Calu3 (cell line): ENCODE measurements around the gene TMEM231. TPM values are rescaled to one million over a fixed set of nuclear protein-coding genes. Genes with fewer than 3 reads are reported as not detected.

Source experiments
- BruUV-seq: library from RNA; stranded (reverse); fragments of 400-500 nt; replicated peaks from 2 replicates; lab custom pipeline; 2021; lab: Mats Ljungman, UMichigan
- CTCF ChIA-PET: fragments of 300-600 bp; sonication (Branson Sonifier 250); formaldehyde crosslinking; loops from one replicate; lab custom pipeline; 2022; ENCODE audit warnings: antibody characterized with exemption; lab: Charles Lee
- DNase-seq: peaks from one replicate; pipeline ENCODE4 v3.0.0; 2022
- H3K27ac Mint-ChIP-seq: one replicate; pipeline ENCODE4 v1.8.0; 2022; ENCODE audit warnings: mixed read lengths; ENCODE audit not compliant: unreplicated experiment
- H3K27me3 Mint-ChIP-seq: one replicate; pipeline ENCODE4 v1.8.0; 2022; ENCODE audit warnings: mixed read lengths; ENCODE audit not compliant: unreplicated experiment
- H3K36me3 Mint-ChIP-seq: one replicate; pipeline ENCODE4 v1.8.0; 2022; ENCODE audit warnings: mild to moderate bottlenecking, moderate library complexity, mixed read lengths; ENCODE audit not compliant: insufficient read depth, unreplicated experiment
- H3K4me1 Mint-ChIP-seq: one replicate; pipeline ENCODE4 v1.8.0; 2022; ENCODE audit warnings: mild to moderate bottlenecking, low read depth, mixed read lengths; ENCODE audit not compliant: unreplicated experiment
- H3K4me3 Mint-ChIP-seq: one replicate; pipeline ENCODE4 v1.8.0; 2022; ENCODE audit warnings: mild to moderate bottlenecking, low read depth, moderate library complexity, mixed read lengths; ENCODE audit not compliant: unreplicated experiment
- H3K9me3 Mint-ChIP-seq: one replicate; pipeline ENCODE4 v1.8.0; 2022; ENCODE audit warnings: low read depth, mixed read lengths; ENCODE audit not compliant: unreplicated experiment
- intact Hi-C: fragments of 100-400 bp; cut with micrococcal nuclease; formaldehyde crosslinking; loops from one replicate; pipeline ENCODE4 v1.10.0; 2022; ENCODE audit not compliant: unreplicated experiment
- total RNA-seq: library from RNA; stranded (reverse); gene quantifications from 2 replicates; pipeline ENCODE4 v1.2.3, GENCODE V29; 2022
- TF ChIP-seq, protein P1 (sequence below): fragments of 200-600 bp; IDR thresholded peaks from one replicate; pipeline ENCODE4 v1.8.0; 2022; ENCODE audit warnings: antibody characterized with exemption; ENCODE audit not compliant: unreplicated experiment

TMEM231 gene
- total RNA-seq, 1 experiment from 2014 or later, result 17.6 TPM

DNA sequence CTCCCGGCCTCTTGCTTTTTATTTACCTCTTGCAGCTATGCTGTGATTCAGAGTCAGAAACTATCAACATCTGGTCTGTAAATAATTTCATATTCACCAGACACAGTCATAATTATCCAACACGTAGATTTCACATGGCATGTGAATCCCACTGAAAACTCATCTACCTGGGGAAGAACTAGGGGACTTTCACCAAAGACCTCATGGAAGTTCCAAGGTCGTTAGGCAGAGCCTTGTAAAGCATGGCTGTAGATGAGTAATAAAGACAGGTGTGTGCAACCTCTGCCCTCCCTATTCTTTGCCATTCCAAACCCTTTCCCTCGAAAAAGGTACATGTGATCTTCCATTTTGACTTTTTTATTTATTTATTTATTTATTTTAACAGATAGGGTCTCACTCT, 18.3 kb downstream of the TMEM231 start:
- intact Hi-C loops, result no loop called here
- TF ChIP-seq, protein P1, sequence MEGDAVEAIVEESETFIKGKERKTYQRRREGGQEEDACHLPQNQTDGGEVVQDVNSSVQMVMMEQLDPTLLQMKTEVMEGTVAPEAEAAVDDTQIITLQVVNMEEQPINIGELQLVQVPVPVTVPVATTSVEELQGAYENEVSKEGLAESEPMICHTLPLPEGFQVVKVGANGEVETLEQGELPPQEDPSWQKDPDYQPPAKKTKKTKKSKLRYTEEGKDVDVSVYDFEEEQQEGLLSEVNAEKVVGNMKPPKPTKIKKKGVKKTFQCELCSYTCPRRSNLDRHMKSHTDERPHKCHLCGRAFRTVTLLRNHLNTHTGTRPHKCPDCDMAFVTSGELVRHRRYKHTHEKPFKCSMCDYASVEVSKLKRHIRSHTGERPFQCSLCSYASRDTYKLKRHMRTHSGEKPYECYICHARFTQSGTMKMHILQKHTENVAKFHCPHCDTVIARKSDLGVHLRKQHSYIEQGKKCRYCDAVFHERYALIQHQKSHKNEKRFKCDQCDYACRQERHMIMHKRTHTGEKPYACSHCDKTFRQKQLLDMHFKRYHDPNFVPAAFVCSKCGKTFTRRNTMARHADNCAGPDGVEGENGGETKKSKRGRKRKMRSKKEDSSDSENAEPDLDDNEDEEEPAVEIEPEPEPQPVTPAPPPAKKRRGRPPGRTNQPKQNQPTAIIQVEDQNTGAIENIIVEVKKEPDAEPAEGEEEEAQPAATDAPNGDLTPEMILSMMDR, result no peak
- BruUV-seq, result no TSS peak
- Mint-ChIP-seq H3K36me3 (no peaks in the 10 kb centered on the region), H3K9me3 (no peaks in the 10 kb centered on the region), H3K4me3 (no peak overlapping the region), H3K27me3 (no peaks in the 10 kb centered on the region), H3K4me1 (no peaks in the 10 kb centered on the region), H3K27ac (no peak overlapping the region)
- CTCF ChIA-PET, result interaction anchor here (0.6 kb wide), 1 partner anchor 42 kb away, joined by 3 read pairs; no protein-coding TSS in a partner anchor
- no peak for DNase-seq

DNA sequence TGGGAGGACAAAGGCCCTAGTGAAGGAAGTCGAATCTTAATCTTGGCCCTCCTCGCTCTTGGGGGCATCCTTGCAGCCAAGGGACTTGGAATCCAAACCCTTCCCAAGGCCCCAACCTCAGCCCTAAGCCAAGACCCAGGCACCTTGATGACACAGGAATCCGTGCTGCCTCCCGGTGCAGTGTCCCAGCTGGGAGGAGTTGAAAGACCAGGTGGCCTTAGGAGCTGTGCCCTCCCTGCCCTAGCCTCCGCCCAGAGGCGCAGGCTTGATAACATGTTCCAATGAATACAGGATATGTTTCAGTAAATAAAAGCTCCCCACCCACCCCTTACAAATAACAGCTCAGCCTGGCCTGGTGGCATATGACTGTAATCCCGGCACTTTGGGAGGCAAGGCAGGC, 20.2 kb downstream of the TMEM231 start, which contains the start of gene CHST5:
Gene CHST5, minus strand, starts transcription at position 208 of the 400 bp plus-strand sequence. CDS start 5,724 bp downstream, outside the sequence.
- peaks cover 5% of the 10 kb centered on the region for H3K36me3 Mint-ChIP-seq
- TF ChIP-seq, protein P1, result no peak
- H3K4me3 Mint-ChIP-seq, result no peak within 1 kb of the TSS
- BruUV-seq, result no TSS peak
- H3K27me3 Mint-ChIP-seq, result no peaks in the 10 kb centered on the region
- CTCF ChIA-PET, result no interaction called here
- no peaks in the 10 kb centered on the region for H3K4me1 Mint-ChIP-seq
- intact Hi-C loops, result no loop called here
- H3K27ac Mint-ChIP-seq, result no peak within 1 kb of the TSS
- no peaks in the 10 kb centered on the region for H3K9me3 Mint-ChIP-seq
- DNase-seq, result no peak

DNA sequence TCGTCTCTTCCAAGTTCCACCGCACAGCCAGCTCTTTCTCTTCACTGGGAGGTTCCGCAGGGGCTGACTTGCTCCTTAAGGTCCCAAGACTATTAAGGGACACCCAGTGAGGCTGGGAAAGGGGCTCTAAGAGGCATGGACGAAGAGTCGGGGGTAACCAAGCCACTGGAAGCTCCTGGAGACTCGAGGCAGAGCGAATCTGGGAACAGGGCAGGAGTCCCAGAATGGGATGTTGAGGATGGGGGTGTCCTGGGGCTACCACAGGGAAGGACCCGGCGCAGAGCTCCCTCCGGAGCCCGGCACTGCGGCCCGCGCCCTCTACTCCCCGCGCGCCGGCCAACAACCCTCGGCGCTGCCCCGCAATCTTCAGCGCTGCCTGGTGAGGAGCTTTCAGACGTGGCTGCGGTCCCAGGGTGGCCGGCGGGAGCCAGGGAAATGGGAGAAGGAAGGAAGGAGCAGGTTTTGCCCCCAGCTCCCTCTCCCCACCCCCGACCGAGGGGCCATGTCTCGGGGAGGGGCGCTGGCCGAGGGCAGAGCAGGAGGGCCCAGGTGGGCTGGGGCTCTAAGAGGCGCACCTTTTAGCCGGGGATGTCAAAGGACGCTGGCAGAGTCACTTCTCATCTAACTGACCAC, 20.7 kb downstream of the TMEM231 start:
- Mint-ChIP-seq H3K4me3 (no peak overlapping the region), H3K9me3 (no peaks in the 10 kb centered on the region), H3K27ac (no peak overlapping the region), H3K4me1 (no peaks in the 10 kb centered on the region), H3K36me3 (peaks cover 5% of the 10 kb centered on the region), H3K27me3 (no peaks in the 10 kb centered on the region)
- intact Hi-C loops, result no loop called here
- TF ChIP-seq, protein P1, result no peak
- CTCF ChIA-PET, result no interaction called here
- DNase-seq, result no peak
- no TSS peak for BruUV-seq

DNA sequence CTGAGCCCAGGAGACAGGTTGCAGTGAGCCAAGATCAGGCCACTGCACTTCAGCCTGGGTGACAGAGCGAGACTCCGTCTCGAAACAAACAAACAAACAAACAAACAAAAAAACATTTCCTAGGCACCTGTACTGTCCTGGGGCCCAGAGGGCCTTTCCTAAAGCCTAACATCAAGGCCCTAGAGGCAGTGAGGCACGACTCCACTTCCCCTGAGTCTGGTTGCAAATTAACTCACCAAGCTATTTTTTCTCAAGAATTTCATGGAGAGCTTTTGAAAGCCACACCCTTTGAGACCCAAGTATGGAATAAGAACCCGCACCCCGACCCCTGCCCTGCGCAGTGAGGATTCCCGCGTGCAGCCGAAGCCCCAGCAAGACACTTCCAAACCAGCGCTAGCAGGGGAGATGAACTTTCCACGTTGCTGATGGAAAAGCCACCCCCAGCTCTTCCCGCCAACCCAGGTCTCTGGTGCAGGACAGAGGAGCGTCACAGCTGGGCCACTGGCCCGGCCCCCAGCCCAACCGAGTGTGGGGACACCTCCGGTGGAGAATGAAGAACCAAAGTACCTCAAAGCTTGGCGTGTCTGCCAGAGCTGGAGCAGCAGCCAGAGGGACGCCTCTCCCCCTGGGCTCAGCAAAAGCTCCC, 21.4 kb downstream of the TMEM231 start:
- Mint-ChIP-seq H3K27me3 (no peaks in the 10 kb centered on the region), H3K36me3 (peaks cover 5% of the 10 kb centered on the region), H3K27ac (no peak overlapping the region), H3K4me1 (no peaks in the 10 kb centered on the region), H3K4me3 (no peak overlapping the region), H3K9me3 (no peaks in the 10 kb centered on the region)
- TF ChIP-seq, protein P1, result no peak
- CTCF ChIA-PET, result interaction anchor here (0.6 kb wide), 1 partner anchor 542 kb away, joined by 3 read pairs; no protein-coding TSS in a partner anchor
- DNase-seq, result no peak
- BruUV-seq, result no TSS peak
- intact Hi-C loops, result no loop called here
